Measurements from ENCODE around the gene FOXL2. TPM values are rescaled to one million over a fixed set of nuclear protein-coding genes. Genes with fewer than 3 reads are reported as not detected.

FOXL2 gene
- total and polyA plus RNA-seq, 10 donors: not detected

DNA sequence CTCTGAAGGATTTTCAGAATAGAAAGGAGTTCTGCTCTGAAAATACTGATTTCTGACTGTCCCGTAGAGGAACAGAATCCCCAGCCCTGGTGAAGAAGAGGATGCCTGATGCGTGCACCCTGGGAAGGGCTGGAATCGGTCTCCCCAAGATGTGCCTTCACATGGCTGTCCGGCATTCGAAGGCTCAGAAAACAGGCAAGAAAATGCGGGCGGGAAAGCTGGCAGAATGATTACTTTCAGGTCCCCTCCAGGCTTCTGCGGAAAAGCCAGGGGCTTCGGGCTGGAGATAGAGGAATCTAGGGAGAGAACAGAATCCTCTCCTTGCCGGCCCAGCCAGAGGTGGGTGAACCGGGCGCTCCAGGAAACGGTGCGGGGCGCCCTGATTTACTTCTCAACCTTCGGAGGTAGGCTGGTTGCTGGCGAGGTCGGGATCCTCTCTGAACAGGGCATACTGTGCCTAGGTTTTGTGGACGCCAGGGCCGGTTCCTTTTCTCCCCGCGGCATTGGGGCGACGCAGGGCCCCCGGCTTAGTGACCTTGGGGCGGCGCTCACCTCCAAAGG lies 2.6 kb upstream of the FOXL2 start:
- DNase-seq: no peak
- peaks cover 30 to 53% (median 43%) of the 10 kb centered on the region in 6 donors for H3K4me1 ChIP-seq
- no peak overlapping the region for H3K27ac ChIP-seq
- intact Hi-C loops (cut with DNase I; ENCODE audit: low total_unique reads): no loop called here
- TF ChIP-seq POLR2AphosphoS5 (IDR thresholded peaks at IDR 0.05) (no peak), CTCF (IDR thresholded peaks at IDR 0.05 in 8 of 11, conservative IDR thresholded peaks at IDR 0.05 in 3 of 11) (no peak), POLR2A (IDR thresholded peaks at IDR 0.05) (no peak)
- 3 to 8% (median 4%) methylated on average over 22 to 27 of the region's 27 CpGs for WGBS, 5 donors
- peak overlapping the region in 7 of 8 donors; percentile 11 to 65 (median 31) for H3K4me3 ChIP-seq
- H3K27me3 ChIP-seq (replicated peaks in 1 of 7): peaks cover 10 to 100% (median 71%) of the 10 kb centered on the region in 7 donors
- H3K9me3 ChIP-seq: no peaks in the 10 kb centered on the region
- no peaks in the 10 kb centered on the region for H3K36me3 ChIP-seq

DNA sequence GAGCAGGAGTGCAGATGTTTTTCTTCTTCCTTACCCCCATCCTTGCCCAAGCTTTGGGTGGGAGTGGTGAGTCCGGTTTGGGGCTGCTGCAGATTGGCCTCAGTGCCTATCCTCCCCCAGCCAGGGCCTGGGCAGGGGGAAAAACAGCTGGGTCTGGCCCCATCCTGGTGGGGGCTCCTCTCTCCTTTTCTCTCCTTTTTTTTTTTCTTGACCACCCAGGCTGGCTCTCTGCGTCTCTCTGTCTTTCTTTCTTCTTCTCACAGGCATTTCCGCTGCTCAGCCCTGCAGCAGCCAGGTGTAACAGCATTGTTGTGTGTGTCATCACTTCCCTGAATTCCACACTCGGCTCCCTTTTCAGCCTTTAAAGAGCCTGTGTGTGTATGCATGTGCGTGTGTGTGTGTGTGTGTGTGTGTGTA lies 2.1 kb upstream of the FOXL2 start:
- no peak for DNase-seq
- intact Hi-C loops (cut with DNase I; ENCODE audit: low total_unique reads): no loop called here
- H3K4me3 ChIP-seq: no peak overlapping the region
- no peaks in the 10 kb centered on the region for H3K9me3 ChIP-seq
- H3K4me1 ChIP-seq: peaks cover 31 to 58% (median 48%) of the 10 kb centered on the region in 6 donors
- H3K36me3 ChIP-seq: no peaks in the 10 kb centered on the region
- no peak for TF ChIP-seq CTCF (IDR thresholded peaks at IDR 0.05 in 8 of 11, conservative IDR thresholded peaks at IDR 0.05 in 3 of 11)
- no peak for TF ChIP-seq POLR2A (IDR thresholded peaks at IDR 0.05)
- no peak for TF ChIP-seq POLR2AphosphoS5 (IDR thresholded peaks at IDR 0.05)
- WGBS, 5 donors: 17 to 42% (median 37%) methylated on average over 5 of the region's 5 CpGs
- H3K27ac ChIP-seq: no peak overlapping the region
- peaks cover 10 to 100% (median 76%) of the 10 kb centered on the region in 7 donors for H3K27me3 ChIP-seq (replicated peaks in 1 of 7)

- no peaks in the 10 kb centered on the region for H3K36me3 ChIP-seq
- no peak for DNase-seq
- H3K27me3 ChIP-seq (replicated peaks in 1 of 7): peaks cover 14 to 100% (median 82%) of the 10 kb centered on the region in 7 donors
- TF ChIP-seq POLR2A (IDR thresholded peaks at IDR 0.05): no peak
- TF ChIP-seq POLR2AphosphoS5 (IDR thresholded peaks at IDR 0.05): no peak
- no peak for TF ChIP-seq CTCF (IDR thresholded peaks at IDR 0.05 in 8 of 11, conservative IDR thresholded peaks at IDR 0.05 in 3 of 11)
- peaks cover 31 to 64% (median 50%) of the 10 kb centered on the region in 6 donors for H3K4me1 ChIP-seq
- intact Hi-C loops (cut with DNase I; ENCODE audit: low total_unique reads): no loop called here
- 49 to 76% (median 57%) methylated on average over 3 of the region's 3 CpGs for WGBS, 5 donors
- no peaks in the 10 kb centered on the region for H3K9me3 ChIP-seq
- H3K4me3 ChIP-seq: no peak overlapping the region
- no peak overlapping the region for H3K27ac ChIP-seq
These were observed 1.5 kb upstream of the FOXL2 start for GRCh38 chr3:138948371-138949001.

DNA sequence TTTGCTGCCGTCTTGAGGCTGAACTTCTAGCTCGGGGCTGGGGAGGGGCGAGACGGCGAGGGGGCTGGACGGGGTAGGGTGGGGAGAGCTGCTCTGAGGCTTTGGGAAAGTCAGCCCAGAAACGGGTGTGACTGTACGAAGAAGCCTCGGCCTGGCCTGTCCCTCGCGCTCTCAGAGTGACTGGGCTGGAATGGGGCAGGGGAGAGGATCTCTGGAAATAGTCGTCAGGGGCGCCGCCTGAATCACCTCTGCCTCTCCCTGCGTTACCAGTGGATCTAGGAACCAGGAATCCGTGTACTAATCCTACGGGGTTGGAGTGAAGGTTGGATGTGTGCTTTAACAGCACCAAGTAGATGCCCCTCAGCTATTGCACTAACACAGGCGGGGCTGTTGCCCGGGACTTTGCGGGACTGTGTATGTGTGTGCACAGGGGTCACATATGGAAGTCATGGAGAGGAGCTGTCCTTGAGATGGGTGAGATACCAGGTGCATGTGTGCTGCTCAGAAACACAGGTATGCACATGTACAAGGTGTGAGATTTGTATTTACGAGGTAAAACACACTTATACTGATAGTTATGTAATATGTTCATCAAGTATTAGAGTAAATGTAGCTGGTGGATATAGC lies 671 bp upstream of the FOXL2 start:
- Histone ChIP-seq H3K4me1 (peaks cover 31 to 68% (median 50%) of the 10 kb centered on the region in 6 donors), H3K4me3 (peak overlapping the region in 6 of 8 donors; percentile 30 to 68 (median 40)), H3K36me3 (no peaks in the 10 kb centered on the region), H3K9me3 (no peaks in the 10 kb centered on the region), H3K27me3 (replicated peaks in 1 of 7) (peaks cover 21 to 100% (median 90%) of the 10 kb centered on the region in 7 donors), H3K27ac (no peak overlapping the region)
- TF ChIP-seq POLR2AphosphoS5 (IDR thresholded peaks at IDR 0.05) (no peak), POLR2A (IDR thresholded peaks at IDR 0.05) (no peak), CTCF (IDR thresholded peaks at IDR 0.05 in 8 of 11, conservative IDR thresholded peaks at IDR 0.05 in 3 of 11) (no peak)
- intact Hi-C loops (cut with DNase I; ENCODE audit: low total_unique reads): no loop called here
- peak; percentile 38 for DNase-seq
- 17 to 29% (median 24%) methylated on average over 13 to 21 of the region's 21 CpGs for WGBS, 5 donors

All from spleen (tissue), 11 donors.